NCI-H1694 treated with DMSO at 0.1 percent for 48 hours (cell line): ENCODE data around the gene HAUS5.
"Not testable (repeated sequence)": the region's sequence is repeated elsewhere in the genome, so short reads cannot be mapped to it uniquely, and the experiment has no call there.

ENCODE experiments used
- DNase-seq: peaks from one replicate; lab custom pipeline; 2025; lab: John Stamatoyannopoulos, UW

HAUS5 gene

DNA sequence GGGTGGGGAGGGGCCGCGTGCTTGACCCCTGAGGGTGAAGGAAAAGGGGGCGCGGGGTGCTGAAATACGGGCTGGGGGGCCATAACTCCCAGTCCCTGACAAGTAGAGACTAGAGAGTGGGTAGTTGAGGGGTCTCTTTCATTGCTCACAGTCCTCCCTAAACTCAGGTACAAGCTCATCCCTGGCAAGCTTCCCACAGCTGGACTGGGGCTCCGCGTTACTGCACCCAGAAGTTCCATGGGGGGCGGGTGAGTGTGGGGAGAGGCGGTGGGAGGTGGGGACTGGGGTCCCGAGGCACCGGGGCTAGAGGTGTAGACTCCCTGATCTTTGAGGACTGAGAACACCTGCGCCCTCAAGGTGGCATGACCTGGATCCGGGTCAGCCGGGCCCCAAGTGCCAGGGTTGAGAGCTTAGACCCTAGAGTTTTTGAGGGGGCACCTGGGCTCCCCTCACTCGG lies 30.3 kb downstream of the HAUS5 start:
- no peak for DNase-seq

GRCh38 chr19:35643255-35644205 lies 31.0 kb downstream of the HAUS5 start:
- DNase-seq, result peak; percentile 74

GRCh38 chr19:35644206-35644986 lies 31.9 kb downstream of the HAUS5 start:
- peak; percentile 90 for DNase-seq

DNA sequence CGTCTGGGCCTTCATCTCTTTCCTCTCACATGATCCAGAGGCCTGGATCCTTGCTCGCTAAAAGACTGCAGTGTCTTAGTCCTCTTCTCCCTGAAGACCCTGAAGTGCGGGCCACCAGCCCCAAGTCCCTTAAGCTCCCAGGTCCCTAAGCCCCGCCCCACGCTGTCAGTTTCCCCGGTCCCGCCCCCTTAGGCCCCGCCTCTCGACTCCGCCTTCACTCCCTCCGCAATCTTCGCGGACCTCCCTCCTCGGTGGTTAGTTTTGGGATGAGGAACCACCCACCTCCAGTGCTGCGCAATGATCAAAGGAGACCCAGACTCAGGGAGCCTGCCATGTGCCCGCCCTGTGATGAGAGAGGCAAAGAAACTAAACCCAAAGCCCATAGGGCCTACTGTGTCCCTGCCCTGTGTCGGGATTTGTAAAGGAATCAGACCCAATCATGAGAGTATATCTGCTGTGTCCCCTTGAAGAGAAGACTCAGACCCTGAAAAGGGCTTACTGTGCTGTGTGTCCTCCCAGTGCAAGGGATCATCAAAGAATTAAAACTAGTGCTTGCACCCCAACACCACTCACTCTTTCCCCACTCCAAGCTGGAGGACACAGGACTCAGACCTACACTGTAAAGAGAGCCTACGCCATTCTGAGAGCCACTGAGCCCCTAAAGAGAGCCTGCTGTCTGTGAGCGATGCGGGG lies 32.6 kb downstream of the HAUS5 start:
- peak; percentile 36 for DNase-seq

GRCh38 chr19:35645680-35646511 lies 33.4 kb downstream of the HAUS5 start:
- DNase-seq, result no peak

GRCh38 chr19:35648017-35648961 lies 35.8 kb downstream of the HAUS5 start, which contains the start of gene COX6B1:
TSS of gene COX6B1 (plus strand) at chr19:35648323. CDS start at chr19:35651244, 2,921 bp downstream.
- peak; percentile 99 for DNase-seq

- no peak for DNase-seq
Observed at GRCh38 chr19:35650581-35650980, 38.0 kb downstream of the HAUS5 start.

DNA sequence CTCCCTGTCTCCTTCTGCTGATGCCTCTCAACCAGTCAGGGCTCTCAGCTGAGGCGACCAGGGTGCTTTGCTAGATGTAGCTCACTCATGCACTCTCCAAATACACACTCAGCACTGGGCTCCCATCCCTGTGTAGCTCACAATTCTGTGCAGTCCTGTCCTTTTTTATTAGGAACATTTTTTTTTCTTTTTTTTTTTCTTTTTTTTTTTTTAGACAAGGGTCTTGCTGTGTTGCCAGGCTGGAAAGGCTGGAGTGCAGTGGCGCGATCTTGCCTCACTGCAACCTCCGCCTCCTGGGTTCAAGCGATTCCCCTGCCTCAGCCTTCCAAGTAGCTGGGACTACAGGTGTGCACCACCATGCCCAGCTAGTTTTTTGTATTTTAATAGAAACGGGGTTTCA lies 42.3 kb downstream of the HAUS5 start:
- not testable (repeated sequence) for DNase-seq

DNA sequence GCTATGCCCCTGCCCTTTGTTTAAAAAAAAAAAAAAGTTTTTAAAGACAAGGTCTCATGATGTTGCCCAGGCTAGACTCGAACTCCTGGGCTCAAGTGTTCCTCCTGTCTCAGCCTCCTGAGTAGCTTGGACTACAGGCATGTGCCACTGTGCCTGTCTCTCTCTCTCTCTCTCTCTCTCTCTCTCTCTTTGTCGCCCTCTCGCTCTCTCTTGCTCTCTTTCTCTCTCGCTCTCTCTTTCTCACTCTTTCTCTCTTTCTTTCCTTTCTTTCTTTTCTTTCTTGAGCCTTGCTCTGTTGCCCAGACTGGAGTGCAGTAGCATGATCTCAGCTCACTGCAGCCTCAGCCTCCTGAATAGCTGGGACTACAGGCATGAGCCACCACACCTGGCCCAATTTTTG lies 43.1 kb downstream of the HAUS5 start:
- DNase-seq, result no peak

DNA sequence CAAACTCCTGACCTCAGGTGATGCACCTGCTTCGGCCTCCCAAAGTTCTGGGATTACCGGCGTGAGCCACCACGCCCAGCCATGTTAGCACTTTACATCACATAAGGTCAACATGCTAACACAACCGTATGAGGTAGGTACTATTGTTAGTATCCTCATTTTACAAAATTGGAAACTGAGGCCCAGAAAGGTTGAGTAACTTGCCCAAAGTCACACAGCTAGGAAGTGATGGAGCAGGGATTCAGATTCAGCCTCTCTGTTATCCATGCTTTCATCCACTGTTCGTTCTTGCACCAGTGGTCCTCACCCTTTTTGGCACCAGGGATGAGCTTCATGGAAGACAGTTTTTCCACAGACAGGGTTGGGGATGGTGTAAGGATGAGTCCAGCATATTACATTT lies 44.2 kb downstream of the HAUS5 start:
- DNase-seq, result no peak

DNA sequence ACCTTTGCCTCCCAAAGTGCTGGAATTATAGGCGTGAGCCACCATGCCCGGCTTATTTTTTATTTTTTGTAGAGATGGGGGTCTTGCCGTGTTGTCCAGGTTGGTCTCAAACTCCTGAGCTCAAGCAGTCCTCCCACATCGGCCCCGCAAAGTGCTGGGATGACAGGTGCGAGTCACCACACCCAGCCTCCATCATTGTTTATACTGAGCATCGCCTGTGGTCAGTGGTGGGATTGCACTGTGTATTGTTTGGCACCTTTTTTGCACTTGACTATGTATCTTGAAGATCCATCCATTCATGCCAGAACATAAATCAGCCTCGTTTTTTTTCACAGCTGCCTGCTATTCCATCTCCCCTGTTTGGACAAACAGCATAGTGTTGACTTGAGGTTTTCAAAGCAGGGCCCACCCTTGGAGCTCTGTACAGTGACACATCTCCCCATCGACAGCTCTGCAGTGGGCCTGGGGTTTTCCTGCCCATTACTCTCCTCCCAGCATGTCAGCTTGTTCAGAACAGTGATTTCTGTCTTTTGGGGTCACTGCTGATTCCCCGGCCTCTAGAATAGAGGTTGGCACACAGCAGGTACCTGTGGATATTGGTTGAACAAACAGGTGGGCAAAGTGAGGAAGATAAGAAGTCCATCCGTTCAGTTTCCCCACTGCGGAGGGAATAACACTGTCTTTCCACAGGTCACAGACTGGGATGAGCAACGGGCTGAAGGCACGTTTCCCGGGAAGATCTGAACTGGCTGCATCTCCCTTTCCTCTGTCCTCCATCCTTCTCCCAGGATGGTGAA lies 45.6 kb downstream of the HAUS5 start:
- no peak for DNase-seq

GRCh38 chr19:35661995-35662340 lies 49.4 kb downstream of the HAUS5 start:
- no peak for DNase-seq

DNA sequence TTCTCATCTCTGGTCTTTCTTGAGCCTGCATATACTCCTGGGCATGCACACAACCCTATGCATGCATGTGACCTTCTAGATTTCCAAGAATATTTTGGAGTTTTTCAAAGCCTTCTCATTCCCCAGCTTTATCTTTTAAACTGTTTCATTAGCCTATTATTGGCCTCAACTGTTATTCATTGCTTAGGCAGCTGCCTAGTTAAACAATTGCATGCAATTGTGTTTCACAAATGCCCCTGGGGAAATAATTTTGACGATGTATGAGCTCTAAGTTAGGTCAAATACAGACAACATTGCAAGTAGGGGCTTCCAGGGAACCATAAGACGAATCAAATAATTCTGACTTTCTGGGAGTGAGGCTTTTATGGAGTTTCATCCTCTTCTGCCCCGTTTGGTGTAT lies 51.4 kb downstream of the HAUS5 start:
- no peak for DNase-seq

GRCh38 chr19:35665157-35665556 lies 52.6 kb downstream of the HAUS5 start:
- no peak for DNase-seq

DNA sequence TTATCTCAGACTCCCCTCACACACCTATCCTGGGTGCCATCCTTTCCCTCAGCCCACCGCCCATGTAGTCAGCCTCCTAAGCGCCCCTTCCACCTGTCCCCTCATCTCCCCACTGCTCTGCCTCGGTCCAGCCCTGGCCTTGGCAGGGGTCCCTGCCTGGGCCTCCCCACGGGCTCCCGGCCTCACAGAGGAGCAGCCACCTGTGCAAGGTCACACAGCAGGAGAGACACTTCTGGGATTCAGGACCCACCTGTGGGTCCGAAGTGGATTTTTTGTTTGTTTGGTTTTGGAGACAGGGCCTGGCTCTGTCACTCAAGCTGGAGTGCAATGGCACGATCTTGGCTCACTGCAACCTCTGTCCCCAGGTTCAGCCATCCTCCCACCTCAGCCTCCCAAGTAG lies 53.1 kb downstream of the HAUS5 start:
- DNase-seq, result no peak

- DNase-seq, result no peak
Observed at GRCh38 chr19:35666251-35666913, 53.8 kb downstream of the HAUS5 start, which contains the start of gene UPK1A. TSS of gene UPK1A (plus strand) at chr19:35666517. CDS start at chr19:35666813, 296 bp downstream.

DNA sequence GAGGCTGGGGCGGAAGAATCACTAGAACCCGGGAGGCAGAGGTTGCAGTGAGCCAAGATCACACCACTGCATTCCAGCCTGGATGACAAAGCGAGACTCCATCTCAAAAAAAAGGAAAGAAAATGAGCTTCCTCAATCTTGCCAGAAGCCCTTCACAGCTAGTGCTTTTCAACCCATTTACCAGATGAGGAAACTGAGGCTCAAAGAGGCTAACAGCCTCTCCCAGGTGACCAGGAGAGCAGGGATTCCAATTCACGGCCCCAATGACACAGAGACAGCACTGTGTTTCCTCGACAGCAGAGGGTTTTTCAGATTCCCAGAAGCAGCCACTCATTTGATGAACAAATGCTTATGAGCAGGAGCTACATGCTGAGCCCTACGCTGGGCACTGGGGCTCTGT lies 57.0 kb downstream of the HAUS5 start:
- DNase-seq, result no peak

DNA sequence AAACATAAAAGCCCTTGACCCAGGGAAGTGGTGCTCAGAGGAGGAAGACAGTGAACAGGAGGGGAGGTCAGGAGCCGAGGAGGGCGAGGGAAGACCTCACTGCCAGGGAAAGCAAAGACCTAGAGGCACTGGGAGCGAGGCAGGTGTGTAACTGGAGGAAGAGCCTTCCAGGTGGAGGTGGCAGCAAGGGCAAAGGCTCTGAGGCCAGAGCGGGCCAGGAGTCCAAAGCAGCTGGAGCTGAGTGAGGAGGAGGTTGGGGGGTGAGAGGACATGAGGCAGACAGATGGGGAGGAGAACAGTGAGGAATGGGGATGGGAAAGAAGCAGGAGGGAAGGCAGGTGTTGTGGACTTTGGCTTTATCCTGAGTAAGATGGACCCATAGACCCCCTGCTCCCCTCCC lies 57.4 kb downstream of the HAUS5 start:
- DNase-seq, result no peak

DNA sequence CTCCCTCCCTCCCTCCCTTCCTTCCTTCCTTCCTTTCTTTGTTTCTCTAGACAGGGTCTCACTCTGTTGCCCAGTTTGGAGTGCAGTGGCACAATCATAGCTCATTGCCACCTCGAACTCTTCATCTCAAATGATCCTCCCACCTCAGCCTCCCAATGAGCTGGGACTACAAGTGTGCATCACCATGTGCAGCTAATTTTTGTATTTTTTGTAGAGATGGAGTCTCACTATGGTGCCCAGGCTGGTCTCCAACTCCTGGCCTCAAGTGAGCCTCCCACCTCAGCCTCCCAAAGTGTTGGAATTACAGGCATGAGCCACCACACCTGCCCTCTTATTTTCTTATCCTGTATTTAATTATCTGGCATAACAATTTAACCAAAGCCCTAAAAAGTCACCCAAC lies 58.2 kb downstream of the HAUS5 start:
- DNase-seq, result no peak
